PC-9 (cell line): ENCODE measurements around the gene EXOC4. TPM values are rescaled to one million over a fixed set of nuclear protein-coding genes. Genes with fewer than 3 reads are reported as not detected.

ENCODE experiments used
- BruUV-seq: library from RNA; stranded (reverse); fragments of 400-500 nt; replicated peaks from 2 replicates; lab custom pipeline; 2021; lab: Mats Ljungman, UMichigan
- CTCF ChIA-PET: fragments of 300-600 bp; sonication (Branson Sonifier 250); formaldehyde crosslinking; loops from one replicate; lab custom pipeline; 2022; ENCODE audit warnings: antibody characterized with exemption; lab: Charles Lee
- POLR2A ChIA-PET: fragments of 300-600 bp; sonication (Branson Sonifier 250); formaldehyde crosslinking; loops from one replicate; lab custom pipeline; 2022; ENCODE audit warnings: antibody characterized with exemption; ENCODE audit not compliant: unreplicated experiment; lab: Charles Lee
- DNase-seq, 2 experiments: peaks; one replicate each; pipeline versions ENCODE4 v3.0.0 to v3.0.0-alpha.2; 2015 to 2022; ENCODE audit warnings: mixed read lengths in 1 of 2
- H2AFZ ChIP-seq: fragments of 200-600 bp; sonication (generic); 2 replicates; pipeline ENCODE4 v1.8.1; 2017; ENCODE audit warnings: antibody characterized with exemption
- H3F3A ChIP-seq: fragments of 200-600 bp; sonication (generic); 2 replicates; pipeline ENCODE4 v1.8.1; 2017; ENCODE audit warnings: antibody characterized with exemption, mild to moderate bottlenecking, low read depth; ENCODE audit not compliant: insufficient read depth
- H3K27ac ChIP-seq: fragments of 200-600 bp; sonication (generic); 2 replicates; pipeline ENCODE4 v1.6.1; 2016; ENCODE audit warnings: mixed run types
- H3K27me3 ChIP-seq: fragments of 200-600 bp; sonication (generic); 2 replicates; pipeline ENCODE4 v1.6.1; 2016; ENCODE audit warnings: low read depth, mixed run types; ENCODE audit not compliant: insufficient read depth
- H3K36me3 ChIP-seq: fragments of 200-600 bp; sonication (generic); 2 replicates; pipeline ENCODE4 v1.6.1; 2016; ENCODE audit warnings: low read depth, mixed run types
- H3K4me1 ChIP-seq: fragments of 200-600 bp; sonication (generic); replicated peaks from 2 replicates; pipeline ENCODE4 v1.6.1; 2016; ENCODE audit warnings: mixed run types; ENCODE audit not compliant: insufficient read depth
- H3K4me2 ChIP-seq: fragments of 200-600 bp; sonication (generic); 2 replicates; pipeline ENCODE4 v1.6.1; 2017; ENCODE audit warnings: mixed run types
- H3K4me3 ChIP-seq: fragments of 200-600 bp; sonication (generic); 2 replicates; pipeline ENCODE4 v1.6.1; 2016; ENCODE audit warnings: mixed run types
- H3K79me2 ChIP-seq: fragments of 200-600 bp; sonication (generic); 2 replicates; pipeline ENCODE4 v1.6.1; 2017; ENCODE audit warnings: low read depth, mixed run types
- H3K9me2 ChIP-seq: fragments of 200-600 bp; sonication (generic); 2 replicates; pipeline ENCODE4 v1.8.1; 2017; ENCODE audit warnings: mild to moderate bottlenecking; ENCODE audit not compliant: insufficient read depth
- H3K9me3 ChIP-seq: fragments of 200-600 bp; sonication (generic); 2 replicates; pipeline ENCODE4 v1.8.1; 2016; ENCODE audit warnings: low read depth; ENCODE audit not compliant: insufficient read depth
- H4K20me1 ChIP-seq: fragments of 200-600 bp; sonication (generic); 2 replicates; pipeline ENCODE4 v1.8.1; 2017; ENCODE audit not compliant: insufficient read depth
- CTCF ChIP-seq: fragments of 200-600 bp; sonication (generic); conservative IDR thresholded peaks from 2 replicates; pipeline ENCODE4 v1.6.1; 2017; ENCODE audit warnings: mixed run types, antibody characterized with exemption, mild to moderate bottlenecking, moderate library complexity
- EZH2 ChIP-seq: fragments of 200-600 bp; sonication (generic); IDR thresholded peaks from 2 replicates; pipeline ENCODE4 v1.8.0; 2017; ENCODE audit warnings: antibody characterized with exemption, low read depth
- intact Hi-C: fragments of 100-400 bp; cut with micrococcal nuclease; formaldehyde crosslinking; loops from one replicate; pipeline ENCODE4 v1.10.0; 2022; ENCODE audit not compliant: unreplicated experiment
- total RNA-seq: library from RNA; stranded (reverse); gene quantifications from 2 replicates; pipeline ENCODE4 v1.2.3, GENCODE V29; 2021

Gene EXOC4
- total RNA-seq, 1 experiment from 2014 or later = 101 TPM

GRCh38 chr7:133246558-133246957, 6.3 kb upstream of the EXOC4 start:
- no peak for TF ChIP-seq CTCF
- TF ChIP-seq EZH2 = no peak

GRCh38 chr7:133248901-133249300, 4.0 kb upstream of the EXOC4 start:
- Histone ChIP-seq H3K27ac (no peak overlapping the region), H2AFZ (no peak overlapping the region), H3F3A (no peaks in the 10 kb centered on the region), H3K79me2 (peaks cover 7% of the 10 kb centered on the region), H4K20me1 (no peaks in the 10 kb centered on the region), H3K4me3 (no peak overlapping the region), H3K4me1 (peaks cover 3% of the 10 kb centered on the region), H3K9me2 (no peaks in the 10 kb centered on the region), H3K36me3 (no peaks in the 10 kb centered on the region), H3K9me3 (no peaks in the 10 kb centered on the region), H3K4me2 (no peak overlapping the region), H3K27me3 (no peaks in the 10 kb centered on the region)
- no peak for TF ChIP-seq EZH2
- TF ChIP-seq CTCF = no peak
- ChIA-PET CTCF (no interaction called here), POLR2A (no interaction called here)
- intact Hi-C loops = no loop called here
- no TSS peak for BruUV-seq
- no peak for DNase-seq

More at GRCh38 chr7:133246558-133246957, 6.3 kb upstream of the EXOC4 start:
- H3K79me2 ChIP-seq = no peaks in the 10 kb centered on the region
- H2AFZ ChIP-seq = no peak overlapping the region
- POLR2A ChIA-PET = interaction anchor here (0.6 kb wide), 1 partner anchor 451 kb away, joined by 3 read pairs; no protein-coding TSS in a partner anchor
- BruUV-seq = no TSS peak
- intact Hi-C loops = no loop called here
- no peak overlapping the region for H3K4me3 ChIP-seq
- H3K9me3 ChIP-seq = no peaks in the 10 kb centered on the region
- H3F3A ChIP-seq = no peaks in the 10 kb centered on the region
- no peaks in the 10 kb centered on the region for H3K27me3 ChIP-seq
- CTCF ChIA-PET = no interaction called here
- no peaks in the 10 kb centered on the region for H3K4me1 ChIP-seq
- no peak for DNase-seq
- no peaks in the 10 kb centered on the region for H4K20me1 ChIP-seq
- no peaks in the 10 kb centered on the region for H3K9me2 ChIP-seq
- no peak overlapping the region for H3K27ac ChIP-seq
- no peak overlapping the region for H3K4me2 ChIP-seq
- H3K36me3 ChIP-seq = no peaks in the 10 kb centered on the region

- intact Hi-C loops = loop anchor here (2.0 to 10.0 kb wide), 3 partner anchors 168 to 1064 kb away; partner anchors contain the start of genes CHCHD3 and SLC35B4
- no peak for DNase-seq
- Histone ChIP-seq H3K4me1 (peaks cover 12% of the 10 kb centered on the region), H3K27me3 (no peaks in the 10 kb centered on the region), H3K9me3 (no peaks in the 10 kb centered on the region), H3F3A (no peaks in the 10 kb centered on the region), H3K36me3 (no peaks in the 10 kb centered on the region), H3K4me2 (peak overlapping the region; percentile 57), H3K9me2 (no peaks in the 10 kb centered on the region), H2AFZ (peak overlapping the region; percentile 19; the same call in 1 of the 2 replicates), H3K79me2 (peaks cover 38% of the 10 kb centered on the region), H3K4me3 (no peak overlapping the region; the same call in 1 of the 2 replicates), H4K20me1 (no peaks in the 10 kb centered on the region), H3K27ac (no peak overlapping the region)
- BruUV-seq = no TSS peak
- no peak for TF ChIP-seq EZH2
- ChIA-PET CTCF (interaction anchor here (0.6 kb wide), 1 partner anchor 1563 kb away, joined by 5 read pairs; no protein-coding TSS in a partner anchor), POLR2A (interaction anchor here (0.6 to 0.7 kb wide), 5 partner anchors 21 to 1646 kb away, joined by 3 to 14 read pairs (median 4); no protein-coding TSS in a partner anchor)
Measured at GRCh38 chr7:133252506-133252857, 396 bp upstream of the EXOC4 start.

GRCh38 chr7:133253519-133253875, 619 bp downstream of the EXOC4 start:
- ChIA-PET CTCF (no interaction called here), POLR2A (interaction anchor here (0.6 kb wide), 1 partner anchor 202 kb away, joined by 4 read pairs; no protein-coding TSS in a partner anchor)
- DNase-seq = no peak
- Histone ChIP-seq H3K4me2 (peak overlapping the region; percentile 99), H3K9me3 (no peaks in the 10 kb centered on the region), H3K27ac (peak overlapping the region; percentile 27), H3K79me2 (peaks cover 42% of the 10 kb centered on the region), H3K36me3 (no peaks in the 10 kb centered on the region), H4K20me1 (no peaks in the 10 kb centered on the region), H3K4me3 (peak overlapping the region; percentile 86), H3K27me3 (no peaks in the 10 kb centered on the region), H2AFZ (peak overlapping the region; percentile 94), H3K9me2 (no peaks in the 10 kb centered on the region), H3F3A (no peaks in the 10 kb centered on the region), H3K4me1 (peaks cover 15% of the 10 kb centered on the region)
- intact Hi-C loops = loop anchor here (2.0 to 10.0 kb wide), 3 partner anchors 169 to 1063 kb away; partner anchors contain the start of genes CHCHD3 and SLC35B4
- TSS peak; percentile 62 for BruUV-seq
- no peak for TF ChIP-seq CTCF
- TF ChIP-seq EZH2 = no peak
